Measurements from ENCODE around the gene PRDM16. TPM values are rescaled to one million over a fixed set of nuclear protein-coding genes. Genes with fewer than 3 reads are reported as not detected.

Gene PRDM16
- total and polyA plus RNA-seq, 2 donors (not counting 1 experiment from before 2014, with no cell fraction given): 0.03 to 0.12 TPM

DNA sequence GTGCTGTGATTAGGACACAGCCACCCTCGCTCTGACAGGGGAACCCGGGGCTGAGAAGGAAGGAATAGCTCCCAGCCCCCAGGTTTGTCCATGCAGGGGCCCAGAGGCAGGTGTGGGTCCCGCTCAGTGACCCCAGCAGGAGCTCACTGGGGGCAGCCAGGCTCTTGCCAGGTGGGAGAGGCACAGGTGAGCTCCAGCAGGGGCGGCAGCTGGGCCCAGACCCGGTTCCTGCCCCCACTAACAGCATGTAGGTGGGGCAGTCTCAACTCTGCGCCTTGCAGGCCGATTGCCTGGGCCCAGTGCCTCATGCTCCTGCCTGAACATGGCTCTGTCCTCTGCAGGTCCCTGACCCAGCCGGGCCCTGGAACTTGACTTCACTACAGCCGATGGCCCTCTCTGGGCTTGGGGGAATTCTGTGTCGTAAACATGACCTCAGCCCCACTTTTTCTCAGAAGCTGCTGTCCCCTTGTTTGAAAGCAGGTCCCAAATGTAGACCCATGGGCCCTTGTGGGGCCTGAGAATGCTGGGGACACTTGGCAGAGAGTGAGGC lies 127.0 kb downstream of the PRDM16 start:
- CTCF ChIA-PET: no interaction called here
- peaks cover 0 to 14% (median 0%) of the 10 kb centered on the region in 3 donors for H3K9me3 ChIP-seq (ENCODE audit: control extremely low read depth in 1 of 3, control insufficient read depth in 2 of 3, insufficient read depth in 1 of 3, low read length in 2 of 3)
- H3K79me2 ChIP-seq (ENCODE audit: control insufficient read depth, insufficient read depth, low read length): no peaks in the 10 kb centered on the region
- no peak overlapping the region for H2AFZ ChIP-seq (ENCODE audit: insufficient read depth, low read depth, low read length, poor library complexity, severe bottlenecking)
- Mint-ChIP-seq H3K27ac (no peak overlapping the region), H3K27me3 (no peaks in the 10 kb centered on the region), H3K4me1 (no peaks in the 10 kb centered on the region), H3K9me3 (ENCODE audit: insufficient read depth) (no peaks in the 10 kb centered on the region), H3K4me3 (no peak overlapping the region)
- TF ChIP-seq CTCF (IDR thresholded peaks at IDR 0.05): no peak
- TF ChIP-seq EZH2 (IDR thresholded peaks at IDR 0.05; ENCODE audit: borderline replicate concordance, insufficient read depth, low read depth, low read length, poor library complexity, severe bottlenecking): no peak
- no peak overlapping the region for H3K4me2 ChIP-seq (replicated peaks; ENCODE audit: low read depth, low read length, poor library complexity, severe bottlenecking)
- H4K20me1 ChIP-seq (ENCODE audit: control insufficient read depth, insufficient read depth, low read length, poor library complexity, severe bottlenecking): no peaks in the 10 kb centered on the region
- no peaks in the 10 kb centered on the region for H3K27me3 ChIP-seq (replicated peaks in 1 of 4; ENCODE audit: control extremely low read depth in 1 of 4, control insufficient read depth in 3 of 4, insufficient read depth in 4 of 4, low read length in 3 of 4)
- WGBS (ENCODE audit: insufficient coverage): 84% methylated on average over 10 of the region's 10 CpGs
- POLR2A ChIA-PET: no interaction called here
- intact Hi-C loops (cut with micrococcal nuclease): no loop called here
- H3K36me3 ChIP-seq (replicated peaks in 1 of 2; ENCODE audit: control extremely low read depth in 1 of 2, control insufficient read depth in 1 of 2, extremely low read depth in 1 of 2, insufficient read depth in 2 of 2, low read length in 1 of 2): no peaks in the 10 kb centered on the region
- no peaks in the 10 kb centered on the region for H3K4me1 ChIP-seq (ENCODE audit: control insufficient read depth in 2 of 2, insufficient read depth in 2 of 2, low read length in 2 of 2)
- DNase-seq: no peak
- no peak overlapping the region for H3K9ac ChIP-seq (ENCODE audit: low read length)
- no peak overlapping the region for H3K4me3 ChIP-seq (ENCODE audit: control extremely low read depth in 1 of 5, extremely low read depth in 1 of 5, insufficient read depth in 1 of 5, low read depth in 2 of 5, low read length in 4 of 5)
- ATAC-seq (ENCODE audit: low read depth): no peak
- no peak overlapping the region for H3K27ac ChIP-seq (ENCODE audit: low read length in 2 of 2)

DNA sequence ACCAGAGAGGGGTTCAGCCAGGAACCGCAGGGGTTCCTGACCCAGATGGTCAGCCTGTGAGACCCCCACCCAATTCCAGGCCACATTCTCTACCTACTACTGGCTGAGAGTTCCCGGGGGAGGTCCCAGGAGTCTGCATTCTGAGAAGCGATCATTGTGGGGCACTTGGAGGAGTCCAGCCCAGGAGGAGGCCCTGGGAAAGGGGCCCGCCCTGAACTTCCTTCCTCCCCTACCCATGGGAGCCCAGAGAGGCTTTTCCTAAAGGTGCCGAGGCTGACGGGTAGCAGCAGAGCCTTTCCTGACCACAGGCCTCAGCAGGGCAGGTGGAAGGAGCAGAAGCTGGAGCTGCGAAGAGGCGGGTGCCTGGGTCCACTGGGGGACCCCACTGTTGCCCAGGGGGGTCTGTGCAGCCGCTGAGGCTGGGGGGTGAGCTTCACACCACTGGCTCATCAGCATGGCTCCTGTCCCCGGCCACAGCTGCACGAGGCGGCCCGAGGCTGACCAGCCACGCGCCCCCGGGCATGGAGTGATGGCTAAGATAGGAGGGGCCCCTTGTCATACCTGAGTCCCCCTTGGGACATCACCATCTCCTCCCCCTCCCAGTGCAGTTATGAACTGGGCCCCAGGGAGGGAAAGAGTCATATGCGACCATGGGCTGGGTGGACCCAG lies 127.7 kb downstream of the PRDM16 start:
- no peaks in the 10 kb centered on the region for H3K4me1 ChIP-seq (ENCODE audit: control insufficient read depth in 2 of 2, insufficient read depth in 2 of 2, low read length in 2 of 2)
- no peak for DNase-seq
- no peak overlapping the region for H3K27ac Mint-ChIP-seq
- no peaks in the 10 kb centered on the region for H3K36me3 ChIP-seq (replicated peaks in 1 of 2; ENCODE audit: control extremely low read depth in 1 of 2, control insufficient read depth in 1 of 2, extremely low read depth in 1 of 2, insufficient read depth in 2 of 2, low read length in 1 of 2)
- H3K79me2 ChIP-seq (ENCODE audit: control insufficient read depth, insufficient read depth, low read length): no peaks in the 10 kb centered on the region
- intact Hi-C loops (cut with micrococcal nuclease): no loop called here
- no peaks in the 10 kb centered on the region for H3K4me1 Mint-ChIP-seq
- H3K9ac ChIP-seq (ENCODE audit: low read length): no peak overlapping the region
- H4K20me1 ChIP-seq (ENCODE audit: control insufficient read depth, insufficient read depth, low read length, poor library complexity, severe bottlenecking): no peaks in the 10 kb centered on the region
- H3K9me3 ChIP-seq (ENCODE audit: control extremely low read depth in 1 of 3, control insufficient read depth in 2 of 3, insufficient read depth in 1 of 3, low read length in 2 of 3): peaks cover 0 to 7% (median 0%) of the 10 kb centered on the region in 3 donors
- H3K4me2 ChIP-seq (replicated peaks; ENCODE audit: low read depth, low read length, poor library complexity, severe bottlenecking): no peak overlapping the region
- no peaks in the 10 kb centered on the region for H3K27me3 ChIP-seq (replicated peaks in 1 of 4; ENCODE audit: control extremely low read depth in 1 of 4, control insufficient read depth in 3 of 4, insufficient read depth in 4 of 4, low read length in 3 of 4)
- H3K27ac ChIP-seq (ENCODE audit: low read length in 2 of 2): no peak overlapping the region
- H3K9me3 Mint-ChIP-seq (ENCODE audit: insufficient read depth): no peaks in the 10 kb centered on the region
- H3K27me3 Mint-ChIP-seq: no peaks in the 10 kb centered on the region
- H3K4me3 ChIP-seq (ENCODE audit: control extremely low read depth in 1 of 5, extremely low read depth in 1 of 5, insufficient read depth in 1 of 5, low read depth in 2 of 5, low read length in 4 of 5): no peak overlapping the region
- ATAC-seq (ENCODE audit: low read depth): no peak
- WGBS (ENCODE audit: insufficient coverage): 49% methylated on average over 13 of the region's 17 CpGs
- H3K4me3 Mint-ChIP-seq: no peak overlapping the region
- POLR2A ChIA-PET: no interaction called here
- no peak for TF ChIP-seq EZH2 (IDR thresholded peaks at IDR 0.05; ENCODE audit: borderline replicate concordance, insufficient read depth, low read depth, low read length, poor library complexity, severe bottlenecking)
- no peak for TF ChIP-seq CTCF (IDR thresholded peaks at IDR 0.05)
- CTCF ChIA-PET: no interaction called here
- H2AFZ ChIP-seq (ENCODE audit: insufficient read depth, low read depth, low read length, poor library complexity, severe bottlenecking): no peak overlapping the region
